Fibroblast of the aortic adventitia (primary cell): ENCODE measurements around the gene JARID2. TPM values are rescaled to one million over a fixed set of nuclear protein-coding genes. Genes with fewer than 3 reads are reported as not detected.
"Not testable (repeated sequence)": the region's sequence is repeated elsewhere in the genome, so short reads cannot be mapped to it uniquely, and the experiment has no call there.

ENCODE experiments used
- DNase-seq: peaks from one replicate; pipeline ENCODE4 v3.0.0-alpha.2; 2010; ENCODE audit warnings: low read depth
- H3K4me3 ChIP-seq: 2 replicates; pipeline ENCODE4 v1.5.1; 2011; ENCODE audit warnings: low read depth, mild to moderate bottlenecking, control low read depth, low read length, moderate library complexity
- CTCF ChIP-seq: IDR thresholded peaks from 2 replicates; pipeline ENCODE4 v1.5.1; 2011; ENCODE audit warnings: mild to moderate bottlenecking, low read length, control low read depth, inconsistent platforms; ENCODE audit not compliant: insufficient read depth
- total RNA-seq: library from RNA; depleted of rRNA; stranded (reverse); fragments of >200 nt; gene quantifications from 2 replicates; pipeline ENCODE4 v1.2.3, GENCODE V29; 2012; ENCODE audit warnings: low replicate concordance

Gene JARID2
- total RNA-seq, 1 donor: 8.3 TPM

GRCh38 chr6:15288856-15289255 lies 43.0 kb downstream of the JARID2 start:
- TF ChIP-seq CTCF: no peak
- DNase-seq: no peak
- H3K4me3 ChIP-seq: no peak overlapping the region

DNA sequence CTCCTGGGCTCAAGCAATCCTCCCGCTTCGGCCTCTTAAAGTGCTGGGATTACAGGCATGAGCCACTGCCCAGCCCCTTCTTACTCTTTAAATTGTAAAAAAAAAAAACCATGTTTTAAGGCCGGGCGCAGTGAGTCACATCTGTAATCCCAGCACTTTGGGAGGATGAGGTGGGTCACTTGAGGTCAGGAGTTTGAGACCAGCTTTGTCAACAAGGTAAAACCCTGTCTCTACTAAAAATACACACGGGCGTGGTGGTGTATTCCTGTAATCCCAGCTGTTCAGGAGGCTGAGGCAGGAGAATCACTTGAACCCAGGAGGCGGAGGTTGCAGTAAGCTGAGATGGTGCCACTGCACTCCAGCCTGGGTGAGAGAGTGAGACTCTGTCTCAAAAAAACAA lies 43.6 kb downstream of the JARID2 start:
- not testable (repeated sequence) for DNase-seq, H3K4me3 ChIP-seq

GRCh38 chr6:15290067-15290680 lies 44.3 kb downstream of the JARID2 start:
- TF ChIP-seq CTCF: no peak
- no peak for DNase-seq
- H3K4me3 ChIP-seq: no peak overlapping the region

DNA sequence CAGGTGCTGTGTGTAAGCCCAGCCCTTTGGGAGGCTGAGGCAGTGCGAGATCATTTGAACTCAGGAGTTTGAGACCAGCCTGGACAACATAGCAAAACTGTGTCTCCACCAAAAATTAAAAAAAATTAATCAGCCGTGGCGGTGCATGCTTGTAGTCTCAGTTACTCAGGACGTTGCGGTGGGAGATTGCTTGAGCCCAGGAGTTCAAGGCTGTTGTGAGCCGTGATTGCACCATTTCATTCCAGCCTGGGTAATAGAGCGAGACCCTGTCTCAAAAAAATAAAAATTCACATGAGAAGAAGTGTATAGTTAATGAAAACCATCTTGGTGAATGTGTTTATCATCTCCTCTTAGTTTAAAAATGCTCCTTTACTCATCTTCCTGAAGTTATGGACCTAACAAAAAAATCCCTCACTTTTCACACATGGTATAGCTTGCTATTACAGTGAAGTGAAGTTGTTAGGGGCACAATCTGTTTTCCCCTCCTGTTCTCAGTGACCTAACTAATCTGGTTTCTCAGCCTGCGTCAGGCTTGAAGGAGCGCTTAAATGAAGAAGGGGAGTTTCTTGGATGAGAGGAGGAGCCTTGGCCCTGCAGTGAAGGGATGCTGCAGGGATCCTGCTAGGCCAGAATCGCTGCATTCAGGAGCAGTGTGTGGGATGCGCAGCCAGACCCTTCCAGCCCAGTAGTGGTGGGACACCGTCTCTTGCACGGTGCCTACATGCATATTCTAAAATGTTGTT lies 45.3 kb downstream of the JARID2 start:
- no peak for TF ChIP-seq CTCF
- no peak for DNase-seq
- no peak overlapping the region for H3K4me3 ChIP-seq

DNA sequence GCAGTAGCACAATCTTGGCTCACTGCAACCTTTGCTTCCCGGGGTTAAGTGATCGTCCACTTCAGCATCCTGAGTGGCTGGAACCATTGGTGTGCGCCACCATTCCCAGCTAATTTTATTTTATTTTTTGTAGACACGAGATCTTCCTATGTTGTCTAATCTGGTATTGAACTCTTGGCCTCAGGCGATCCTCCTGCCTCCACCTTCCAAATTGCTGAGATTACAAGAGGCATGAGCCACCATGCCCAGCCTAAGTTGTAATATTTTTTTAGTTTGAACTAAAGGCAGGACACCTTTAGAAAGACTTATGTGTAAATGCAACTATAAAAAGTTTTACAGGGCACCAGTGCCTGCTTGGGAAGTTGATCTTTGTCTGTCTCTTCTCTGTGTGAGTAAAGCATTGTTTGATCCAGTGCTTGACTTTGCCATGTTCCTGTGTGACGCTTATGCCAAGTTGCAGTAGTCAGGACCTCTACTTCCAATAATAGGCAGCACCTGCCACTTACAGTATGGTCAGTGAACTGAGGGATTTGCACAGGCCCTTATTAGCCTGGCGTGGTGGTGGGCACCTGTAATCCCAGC lies 46.9 kb downstream of the JARID2 start:
- no peak for TF ChIP-seq CTCF
- no peak overlapping the region for H3K4me3 ChIP-seq
- DNase-seq: no peak

DNA sequence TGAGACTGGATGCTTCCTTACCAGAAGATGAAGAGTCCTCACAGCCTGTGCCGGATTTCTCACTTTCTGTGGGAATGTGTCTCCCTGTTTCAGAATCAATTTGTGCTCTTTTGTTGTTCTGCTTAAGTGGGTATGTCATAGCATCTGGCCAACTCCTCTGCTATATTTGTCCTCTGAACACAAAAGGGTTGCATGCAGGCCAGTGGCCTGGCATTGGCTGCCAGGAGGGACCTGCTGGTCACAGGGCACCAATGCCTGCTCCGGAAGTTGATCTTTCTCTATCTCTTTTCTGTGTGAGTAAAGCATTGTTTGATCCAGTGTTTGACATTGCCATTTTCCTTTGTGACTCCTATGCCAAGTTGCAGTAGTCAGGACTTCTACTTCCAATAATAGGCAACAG lies 47.8 kb downstream of the JARID2 start:
- no peak for DNase-seq
- H3K4me3 ChIP-seq: no peak overlapping the region
- no peak for TF ChIP-seq CTCF

DNA sequence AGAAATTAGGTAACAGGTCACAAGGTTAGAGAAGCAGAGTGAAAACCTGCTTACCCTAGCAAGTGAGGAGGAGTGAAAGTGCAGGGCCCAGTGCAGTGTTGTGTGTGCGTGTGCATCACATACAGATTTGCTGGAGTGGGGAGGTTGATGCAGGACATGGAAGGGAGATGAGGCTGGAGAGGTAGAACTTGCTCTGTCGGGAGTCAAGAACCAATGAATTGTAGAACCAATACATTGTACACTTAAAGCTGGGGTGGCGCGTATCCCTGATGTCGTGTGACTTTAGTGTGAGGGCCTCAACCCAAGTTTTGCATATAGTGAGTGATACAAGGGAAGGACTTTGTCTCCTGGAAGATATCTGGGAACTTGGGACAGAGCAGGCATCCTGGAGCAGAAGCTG lies 48.6 kb downstream of the JARID2 start:
- no peak for TF ChIP-seq CTCF
- no peak for DNase-seq
- no peak overlapping the region for H3K4me3 ChIP-seq
